GM21737 (cell line): ENCODE data around the gene MRAS.
"Not testable (repeated sequence)": the region's sequence is repeated elsewhere in the genome, so short reads cannot be mapped to it uniquely, and the experiment has no call there.

Source experiments
- ATAC-seq: cut with Tn5 transposase; IDR thresholded peaks from one replicate; pipeline ENCODE4 v1.9.1; 2021; ENCODE audit warnings: mild to moderate bottlenecking, moderate library complexity; ENCODE audit not compliant: unreplicated experiment

The MRAS gene

DNA sequence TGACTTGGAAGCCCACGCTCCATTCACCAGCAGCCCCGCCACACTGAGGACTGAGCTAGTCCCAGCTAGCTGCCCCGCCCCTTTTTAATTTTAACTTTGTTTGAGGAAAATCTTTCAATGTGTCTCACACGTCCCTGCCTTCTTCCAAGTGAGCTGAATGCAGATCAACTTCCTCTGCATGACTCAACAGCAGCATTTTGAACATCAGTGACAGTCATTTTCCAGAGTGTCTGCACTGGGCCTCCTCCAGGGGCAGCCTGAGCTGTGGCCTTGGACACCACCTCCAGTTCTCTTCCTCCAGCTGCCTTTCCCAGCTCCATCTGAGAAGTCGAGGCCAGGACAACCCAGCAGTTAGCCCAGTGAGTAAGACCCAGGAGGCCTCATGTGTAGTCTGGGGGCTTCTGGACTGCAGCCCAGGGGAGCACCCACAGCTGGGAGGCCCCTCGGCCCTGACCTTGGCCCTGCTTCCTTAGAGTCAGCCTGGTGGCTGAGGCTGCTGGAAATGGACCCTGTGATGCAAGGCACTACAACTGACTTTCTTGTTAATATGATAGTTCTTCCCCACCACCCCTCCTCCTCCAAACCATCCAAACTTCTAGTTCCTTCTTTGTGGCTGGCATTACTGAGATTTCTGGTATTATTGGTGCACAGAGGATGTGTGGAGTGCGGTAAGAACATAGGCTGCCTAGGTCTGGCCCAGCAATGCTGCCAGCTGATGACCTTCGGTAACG lies 64.6 kb downstream of the MRAS start:
- ATAC-seq, result no peak

DNA sequence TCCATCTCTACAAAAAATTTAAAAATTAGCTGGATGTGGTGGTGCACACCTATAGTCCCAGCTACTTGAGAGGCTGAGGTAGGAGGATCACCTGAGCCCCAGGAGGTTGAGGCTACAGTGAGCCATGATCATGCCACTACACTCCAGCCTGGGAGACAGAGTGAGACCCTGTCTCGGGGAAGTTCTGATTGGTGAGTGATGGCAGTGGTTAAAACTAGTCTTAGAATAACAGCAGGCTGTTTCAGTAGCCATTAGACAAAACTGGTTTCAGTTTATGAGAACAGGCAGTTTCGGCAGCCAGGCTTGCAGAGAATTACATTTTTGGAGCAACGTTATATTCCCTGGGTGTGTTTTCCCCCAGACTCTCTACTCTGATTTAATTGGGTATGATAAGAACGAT lies 67.9 kb downstream of the MRAS start:
- ATAC-seq, result not testable (repeated sequence)

GRCh38 chr3:138417559-138417982 lies 69.2 kb downstream of the MRAS start:
- no peak for ATAC-seq

GRCh38 chr3:138418601-138419206 lies 70.3 kb downstream of the MRAS start:
- no peak for ATAC-seq

DNA sequence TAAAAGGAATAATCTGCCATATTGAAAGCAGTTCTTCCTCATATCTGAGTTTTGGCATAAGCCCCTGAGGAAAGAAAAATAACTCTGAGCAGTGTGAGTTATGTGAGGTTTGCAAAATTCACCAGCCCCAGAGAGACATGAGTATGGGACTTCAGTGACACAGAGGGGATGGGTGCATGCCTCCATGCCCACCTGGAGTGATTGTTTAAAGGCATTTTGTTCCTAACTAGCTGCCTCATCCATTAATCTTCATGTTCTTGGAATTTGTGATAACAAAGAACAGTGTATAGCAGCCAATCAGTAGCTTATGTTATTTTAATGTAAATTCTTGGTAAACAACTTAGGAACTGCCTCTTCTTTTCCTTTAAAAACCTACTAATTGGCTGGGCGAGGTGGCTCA lies 74.9 kb downstream of the MRAS start:
- no peak for ATAC-seq

DNA sequence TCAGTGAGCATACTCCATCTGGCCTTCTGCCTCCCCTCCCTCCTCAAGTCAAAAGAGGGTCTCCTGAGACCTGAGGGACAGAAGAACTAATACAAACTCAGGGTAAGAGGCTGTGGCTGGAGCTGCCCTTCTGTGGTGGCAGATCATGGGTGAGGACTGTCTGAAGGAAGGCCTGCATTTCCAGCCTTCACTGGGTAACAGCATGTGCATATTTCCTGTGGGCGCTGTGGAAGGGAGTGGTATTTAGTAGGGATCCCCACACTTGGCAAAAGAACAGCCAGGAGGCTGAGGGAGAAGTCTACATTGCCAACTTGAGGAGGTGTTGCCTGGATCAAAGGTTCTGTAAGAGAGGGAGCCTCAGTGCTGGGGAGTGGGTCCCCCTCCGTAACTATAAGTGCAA lies 75.9 kb downstream of the MRAS start:
- no peak for ATAC-seq

GRCh38 chr3:138426211-138426610 lies 77.8 kb downstream of the MRAS start:
- no peak for ATAC-seq

- not testable (repeated sequence) for ATAC-seq
Measured at GRCh38 chr3:138426754-138427153, 78.4 kb downstream of the MRAS start.

DNA sequence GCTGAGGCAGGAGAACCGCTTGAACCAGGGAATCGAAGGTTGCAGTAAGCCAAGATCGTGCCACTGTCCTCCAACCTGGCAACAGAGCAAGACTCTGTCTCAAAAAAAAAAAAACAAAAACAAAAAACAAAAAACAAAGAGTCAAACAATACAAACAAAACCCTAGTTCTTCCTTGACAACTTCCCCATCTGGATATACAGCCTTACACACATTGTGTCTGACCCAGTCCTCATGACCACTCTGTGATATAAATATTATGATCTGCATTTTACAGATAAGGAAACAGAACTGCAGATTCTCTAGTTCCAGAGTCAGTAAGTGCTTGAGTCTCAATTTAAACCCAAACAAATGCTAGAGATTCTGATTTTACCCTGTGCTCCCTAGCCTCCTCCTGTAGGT lies 81.3 kb downstream of the MRAS start:
- no peak for ATAC-seq

- no peak for ATAC-seq
Measured at GRCh38 chr3:138432576-138433240, 84.3 kb downstream of the MRAS start.

DNA sequence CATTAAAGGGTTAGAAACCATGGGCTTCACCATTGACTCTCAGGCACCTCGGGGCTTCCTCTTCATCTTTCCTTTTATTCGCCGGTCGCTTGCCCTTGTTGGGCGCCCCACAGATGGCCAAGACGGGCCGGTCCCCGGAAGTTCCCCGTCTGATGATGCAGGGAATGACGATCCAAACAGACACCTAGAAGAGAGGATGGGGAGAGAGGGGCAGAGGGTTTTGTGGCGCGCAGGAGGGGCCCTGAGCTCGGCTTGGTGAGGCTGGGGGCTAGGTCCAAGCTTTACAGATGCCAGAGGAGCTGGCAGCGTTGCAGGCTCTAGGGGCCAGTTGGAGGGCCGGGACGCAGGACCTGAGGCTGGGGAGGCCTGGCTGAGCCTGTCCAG lies 85.5 kb downstream of the MRAS start:
- no peak for ATAC-seq

DNA sequence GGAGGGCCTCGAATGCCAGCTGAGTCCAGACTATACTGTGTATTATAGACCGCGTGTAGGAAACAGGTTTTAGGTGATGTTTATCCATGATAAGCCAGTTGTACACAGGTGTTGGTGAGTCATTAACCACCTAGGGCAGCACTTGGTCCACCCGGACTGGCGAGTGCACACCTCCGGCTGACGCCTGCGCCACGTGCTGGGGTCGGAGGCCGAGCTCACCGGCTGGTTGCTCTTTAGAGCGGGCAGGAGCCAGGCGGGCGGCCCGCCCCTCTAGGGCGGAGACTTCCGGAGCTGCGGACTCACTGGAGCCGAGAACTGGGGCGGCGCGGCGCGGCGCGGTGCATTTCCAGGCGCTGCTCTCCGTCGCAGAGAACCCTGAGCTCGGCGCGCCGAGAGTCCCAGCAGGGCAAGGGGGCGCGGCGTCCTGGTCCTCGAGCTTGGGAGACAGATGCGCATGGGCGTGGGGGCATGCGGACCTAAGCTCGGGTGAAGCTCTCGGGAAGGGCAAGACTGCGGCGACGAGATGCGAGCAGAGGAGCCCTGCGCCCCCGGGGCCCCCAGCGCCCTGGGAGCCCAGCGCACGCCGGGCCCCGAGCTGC lies 86.0 kb downstream of the MRAS start, which contains the start of gene ESYT3:
Gene ESYT3 (plus strand): TSS at position 341 of the 599 bp plus-strand sequence. CDS start 183 bp downstream, at position 524.
- no peak for ATAC-seq

DNA sequence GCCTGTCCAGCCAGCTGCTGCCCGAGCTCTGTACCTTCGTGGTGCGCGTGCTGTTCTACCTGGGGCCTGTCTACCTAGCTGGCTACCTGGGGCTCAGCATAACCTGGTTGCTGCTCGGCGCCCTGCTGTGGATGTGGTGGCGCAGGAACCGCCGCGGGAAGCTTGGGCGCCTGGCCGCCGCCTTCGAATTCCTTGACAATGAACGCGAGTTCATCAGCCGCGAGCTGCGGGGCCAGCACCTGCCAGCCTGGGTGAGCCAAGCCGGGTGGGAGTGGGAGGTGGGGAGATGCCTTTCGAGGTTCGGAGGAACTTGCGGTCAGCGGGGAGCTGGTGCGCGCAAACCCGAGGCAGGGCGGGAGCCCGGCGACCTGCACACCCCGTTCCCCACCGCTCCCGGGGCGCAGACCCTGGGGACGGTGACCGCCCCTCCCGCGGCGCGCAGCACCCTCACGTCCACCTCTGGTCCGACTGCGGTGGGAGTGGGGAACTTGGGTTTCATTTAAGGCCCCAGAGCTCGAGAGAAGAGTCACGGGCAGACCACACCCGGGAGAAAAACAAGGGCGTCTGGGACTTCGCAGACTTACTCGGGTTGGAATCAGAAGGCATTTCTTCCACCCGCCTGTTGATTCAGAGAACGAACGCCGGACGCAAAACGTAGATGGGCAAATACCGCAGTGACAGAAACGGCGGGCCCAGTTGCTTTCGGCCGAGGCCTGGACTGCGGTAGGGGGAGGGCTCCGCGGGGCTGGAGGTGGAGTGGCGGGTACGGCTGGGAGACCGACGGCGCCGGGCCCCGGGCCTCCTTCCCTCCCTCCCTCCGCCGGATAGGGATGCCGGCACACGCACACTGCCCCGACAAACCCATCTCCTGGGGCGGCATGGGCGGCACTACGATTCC lies 86.7 kb downstream of the MRAS start:
- ATAC-seq, result no peak

- no peak for ATAC-seq
Measured at GRCh38 chr3:138435840-138436239, 87.5 kb downstream of the MRAS start.

DNA sequence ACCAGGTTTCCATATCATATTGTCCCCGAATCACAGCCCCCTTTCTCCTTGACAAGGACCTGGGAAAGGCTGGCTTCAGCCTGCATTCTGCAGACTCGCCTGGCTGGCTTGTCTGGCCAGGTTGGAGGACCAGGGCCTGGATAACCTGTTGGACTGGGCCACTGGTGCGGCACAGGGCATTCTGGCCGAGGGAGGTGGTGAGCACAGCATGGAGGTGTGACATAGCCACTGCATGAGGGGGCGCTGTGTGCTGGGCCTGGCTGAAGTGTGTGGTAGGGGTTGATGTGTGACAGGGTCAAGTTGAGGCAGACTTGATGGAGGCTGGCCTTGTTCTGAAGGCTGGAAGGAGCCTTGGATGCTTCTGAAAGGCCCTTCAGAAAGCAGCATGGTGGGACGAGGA lies 88.9 kb downstream of the MRAS start:
- ATAC-seq, result no peak

- no peak for ATAC-seq
Measured at GRCh38 chr3:138438896-138439295, 90.5 kb downstream of the MRAS start.

GRCh38 chr3:138439646-138440045 lies 91.3 kb downstream of the MRAS start:
- ATAC-seq, result no peak

DNA sequence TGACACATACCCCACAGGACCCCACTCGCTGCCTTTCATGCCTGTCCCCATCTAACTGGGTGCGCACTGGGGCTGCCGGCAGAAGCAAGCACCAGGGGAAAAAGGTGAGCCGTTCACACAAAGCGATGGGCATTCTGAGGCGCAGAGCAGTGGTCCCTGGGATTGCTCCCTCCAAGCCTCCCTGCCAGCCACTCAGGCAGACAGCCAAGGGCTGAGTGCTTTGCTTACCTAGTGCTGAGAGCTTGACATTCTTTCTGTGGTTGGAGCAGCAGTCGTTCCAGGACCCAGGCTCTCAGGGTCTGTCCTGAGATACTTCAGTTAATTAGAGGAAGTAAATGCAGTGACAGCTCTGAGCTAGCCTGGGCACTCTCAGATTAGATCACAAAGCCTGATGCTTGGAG lies 91.7 kb downstream of the MRAS start:
- no peak for ATAC-seq

GRCh38 chr3:138440596-138440995 lies 92.2 kb downstream of the MRAS start:
- ATAC-seq, result no peak

GRCh38 chr3:138441256-138441655 lies 92.9 kb downstream of the MRAS start:
- no peak for ATAC-seq

- ATAC-seq, result no peak
Measured at GRCh38 chr3:138441742-138442141, 93.4 kb downstream of the MRAS start.
